GM18499 (cell line): ENCODE results near the gene CDH4.

Source experiments
- ATAC-seq: cut with Tn5 transposase; IDR thresholded peaks from one replicate; pipeline ENCODE4 v1.9.1; 2021; ENCODE audit warnings: moderate number of reproducible peaks; ENCODE audit not compliant: insufficient read depth, unreplicated experiment

CDH4 gene

GRCh38 chr20:61811166-61811565 lies 559.1 kb downstream of the CDH4 start:
- ATAC-seq = no peak

GRCh38 chr20:61812121-61812844 lies 560.2 kb downstream of the CDH4 start:
- no peak for ATAC-seq

- no peak for ATAC-seq
Observed at GRCh38 chr20:61812845-61813485, 560.9 kb downstream of the CDH4 start.

- ATAC-seq = no peak
Observed at GRCh38 chr20:61813791-61814190, 561.7 kb downstream of the CDH4 start.

GRCh38 chr20:61814244-61814643 lies 562.2 kb downstream of the CDH4 start:
- ATAC-seq = no peak

GRCh38 chr20:61814726-61815125 lies 562.7 kb downstream of the CDH4 start:
- ATAC-seq = no peak

- ATAC-seq = no peak
Observed at GRCh38 chr20:61815176-61815575, 563.1 kb downstream of the CDH4 start.

GRCh38 chr20:61815678-61816077 lies 563.6 kb downstream of the CDH4 start:
- ATAC-seq = no peak

- no peak for ATAC-seq
Observed at GRCh38 chr20:61816606-61817460, 564.8 kb downstream of the CDH4 start.

- ATAC-seq = no peak
Observed at GRCh38 chr20:61817575-61817974, 565.5 kb downstream of the CDH4 start.

- ATAC-seq = no peak
Observed at GRCh38 chr20:61818746-61819573, 566.9 kb downstream of the CDH4 start.

GRCh38 chr20:61819574-61819846 lies 567.4 kb downstream of the CDH4 start:
- ATAC-seq = no peak

- no peak for ATAC-seq
Observed at GRCh38 chr20:61819921-61820825, 568.1 kb downstream of the CDH4 start.

- ATAC-seq = no peak
Observed at GRCh38 chr20:61821735-61822134, 569.7 kb downstream of the CDH4 start.

- no peak for ATAC-seq
Observed at GRCh38 chr20:61822396-61822795, 570.3 kb downstream of the CDH4 start.

- ATAC-seq = no peak
Observed at GRCh38 chr20:61823242-61823641, 571.2 kb downstream of the CDH4 start.

- ATAC-seq = no peak
Observed at GRCh38 chr20:61828891-61829290, 576.8 kb downstream of the CDH4 start.

- ATAC-seq = no peak
Observed at GRCh38 chr20:61829526-61829925, 577.5 kb downstream of the CDH4 start.

GRCh38 chr20:61830241-61830930 lies 578.3 kb downstream of the CDH4 start:
- ATAC-seq = no peak
